Sigmoid colon (tissue), 4 donors: ENCODE measurements around the gene PLXNA3.

Experiments
- CTCF ChIP-seq, 4 experiments: fragments of 450-650 bp in 3 of 4; fragments of 200-600 bp in 1 of 4; IDR thresholded peaks; one replicate each; pipeline ENCODE4 v1.5.1; 2016 to 2019; ENCODE audit warnings: antibody characterized with exemption in 4 of 4, mild to moderate bottlenecking in 3 of 4, moderate library complexity in 2 of 4
- POLR2A ChIP-seq, 2 donors: fragments of 450-650 bp; IDR thresholded peaks; one replicate each; pipeline ENCODE4 v1.6.1; 2016; ENCODE audit warnings: antibody characterized with exemption in 2 of 2, mild to moderate bottlenecking in 2 of 2, moderate library complexity in 2 of 2
- POLR2AphosphoS5 ChIP-seq, 4 donors: sonication (generic); formaldehyde crosslinking; IDR thresholded peaks; one replicate each; pipeline ENCODE4 v1.6.1; 2017; ENCODE audit warnings: antibody characterized with exemption in 4 of 4

DNA sequence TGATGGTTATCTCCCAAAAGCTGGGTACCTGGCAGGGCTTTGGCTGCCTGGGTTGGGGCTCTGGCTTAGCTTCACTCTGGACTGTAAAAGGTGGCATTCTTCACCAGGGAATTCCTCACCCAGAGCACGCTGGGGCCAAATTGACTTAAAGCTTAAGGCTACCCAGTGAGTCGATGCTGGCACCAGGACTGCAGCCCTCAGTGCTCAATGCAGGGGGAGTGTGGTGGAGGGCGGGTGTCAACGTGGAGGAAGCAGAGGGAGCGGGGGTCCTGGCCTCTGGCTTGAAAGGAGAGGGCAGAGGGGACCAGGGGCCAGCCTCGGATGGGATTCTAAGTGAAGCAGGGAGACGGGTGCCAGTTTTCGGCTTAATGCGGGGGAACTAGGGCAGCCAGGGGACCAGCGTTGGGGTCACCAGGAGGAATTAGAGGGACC is 14.6 kb upstream of the PLXNA3 start:
- TF ChIP-seq CTCF (IDR thresholded peaks at IDR 0.05): no peak
- TF ChIP-seq POLR2AphosphoS5 (IDR thresholded peaks at IDR 0.05): no peak
- TF ChIP-seq POLR2A (IDR thresholded peaks at IDR 0.05): no peak
